NCI-H2171 treated with DMSO at 0.1 percent for 48 hours (cell line): ENCODE measurements around the gene NAA10.

ENCODE experiments used
- DNase-seq: peaks from one replicate; lab custom pipeline; 2025; lab: John Stamatoyannopoulos, UW

The NAA10 gene

DNA sequence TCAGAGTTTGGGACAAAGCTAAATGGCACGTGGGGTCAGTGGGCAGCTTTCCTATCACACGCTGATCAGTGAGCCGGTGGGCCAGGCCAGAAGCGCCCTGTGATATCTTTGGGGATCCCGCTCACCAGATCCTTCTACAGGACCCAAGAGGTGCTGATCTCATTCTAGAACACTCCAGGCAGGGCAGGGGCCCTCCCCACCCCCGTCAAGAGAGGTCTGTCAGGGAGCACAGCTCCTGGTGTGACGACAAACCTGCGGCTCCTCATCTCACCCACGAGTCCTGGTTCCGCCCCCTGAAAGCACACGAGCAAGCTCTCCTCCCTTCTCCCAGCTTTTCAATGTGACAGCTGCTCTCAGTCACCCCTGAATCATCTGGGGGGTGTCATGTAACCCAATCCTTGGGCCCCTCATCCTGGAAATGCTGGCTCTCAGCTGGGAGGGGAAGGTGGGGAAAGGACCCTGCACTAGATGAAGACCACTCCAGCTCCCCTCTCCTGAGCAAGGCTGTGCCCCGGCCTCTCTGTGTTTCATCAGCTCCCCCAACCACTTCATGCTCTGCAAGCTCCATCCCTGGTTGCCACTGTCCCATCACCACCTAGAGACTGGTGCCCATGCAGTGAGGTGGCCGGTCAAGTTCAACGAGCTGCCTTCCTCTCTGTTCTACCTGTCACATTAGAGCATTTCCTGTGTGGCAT lies 32.2 kb upstream of the NAA10 start:
- no peak for DNase-seq

DNA sequence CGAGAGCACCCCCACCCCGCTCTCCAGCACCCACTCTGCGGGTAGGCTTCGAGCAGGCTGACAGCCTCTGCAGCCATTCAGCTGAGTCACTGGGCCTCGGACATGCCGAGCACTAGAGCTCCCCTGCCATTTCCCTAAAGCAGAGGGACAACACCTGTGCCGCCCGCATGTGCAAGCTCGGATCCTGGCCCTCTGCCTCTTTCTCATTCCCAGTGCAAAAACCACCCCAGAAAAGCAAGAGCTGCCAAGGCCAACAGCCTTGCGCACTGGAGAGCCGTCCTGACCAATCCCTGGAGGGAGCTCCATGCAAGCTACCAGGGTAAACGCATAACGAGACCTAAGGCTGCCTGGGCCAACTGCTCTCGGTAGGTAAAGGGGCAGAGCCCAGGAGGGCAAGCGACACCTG lies 31.4 kb upstream of the NAA10 start:
- no peak for DNase-seq

DNA sequence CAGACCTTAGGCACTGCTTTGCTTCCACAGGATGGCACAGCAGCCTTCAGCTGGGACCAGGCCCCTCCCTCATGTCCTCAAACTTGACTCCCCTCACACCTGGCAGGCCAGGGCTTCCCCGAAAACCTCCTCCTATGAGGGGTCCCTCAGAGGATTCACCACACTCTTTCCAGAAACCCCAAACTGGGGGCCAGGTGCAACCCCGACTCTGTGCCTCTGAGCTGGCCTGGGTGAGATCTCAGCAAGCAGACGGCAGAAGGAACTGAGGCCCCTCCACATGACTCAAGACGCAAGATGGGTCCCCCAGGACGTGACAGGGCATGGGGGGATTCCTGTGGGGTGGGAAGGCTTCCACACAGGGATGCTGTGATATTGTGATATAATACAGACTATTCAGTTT lies 30.6 kb upstream of the NAA10 start:
- no peak for DNase-seq

DNA sequence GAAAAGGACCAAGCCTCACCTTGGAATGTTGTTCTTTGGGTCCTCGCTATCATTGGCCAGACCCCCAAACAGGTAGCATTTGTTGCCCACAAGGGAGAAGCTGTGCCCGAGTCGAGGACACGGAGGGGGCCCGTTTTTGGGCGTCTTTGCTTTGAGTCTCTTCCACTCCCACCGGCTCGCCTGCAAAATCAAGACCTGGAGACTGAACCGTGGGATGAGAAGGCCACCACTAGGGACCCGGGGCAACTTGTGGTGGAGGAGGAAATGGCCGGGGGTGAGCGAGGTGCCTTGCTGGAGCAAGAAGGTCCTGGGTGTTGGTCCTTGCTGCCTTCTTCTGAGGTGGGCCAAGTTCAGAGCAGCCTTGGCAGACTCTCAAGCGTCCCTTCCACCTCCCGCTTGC lies 29.3 kb upstream of the NAA10 start:
- no peak for DNase-seq

DNA sequence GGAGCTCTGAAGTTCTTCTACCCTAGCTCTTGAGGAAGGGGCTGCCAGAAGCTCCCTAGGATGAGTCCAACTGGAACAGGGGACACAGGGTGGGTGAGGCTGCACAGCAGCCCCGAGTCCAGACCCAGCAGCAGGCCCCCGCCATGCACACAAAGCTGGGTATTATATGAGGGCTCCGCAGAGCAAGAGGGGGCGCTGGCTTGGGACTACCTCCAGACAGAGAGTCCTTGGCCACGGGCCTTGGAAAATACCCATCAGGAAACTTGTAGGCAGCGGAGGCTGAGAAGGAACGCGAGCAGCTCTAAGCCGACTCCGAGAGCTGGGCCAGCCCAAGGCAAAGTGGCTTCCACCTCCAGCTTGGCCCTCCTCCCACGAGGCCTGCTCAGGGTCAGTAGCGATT lies 28.7 kb upstream of the NAA10 start:
- DNase-seq, result no peak

DNA sequence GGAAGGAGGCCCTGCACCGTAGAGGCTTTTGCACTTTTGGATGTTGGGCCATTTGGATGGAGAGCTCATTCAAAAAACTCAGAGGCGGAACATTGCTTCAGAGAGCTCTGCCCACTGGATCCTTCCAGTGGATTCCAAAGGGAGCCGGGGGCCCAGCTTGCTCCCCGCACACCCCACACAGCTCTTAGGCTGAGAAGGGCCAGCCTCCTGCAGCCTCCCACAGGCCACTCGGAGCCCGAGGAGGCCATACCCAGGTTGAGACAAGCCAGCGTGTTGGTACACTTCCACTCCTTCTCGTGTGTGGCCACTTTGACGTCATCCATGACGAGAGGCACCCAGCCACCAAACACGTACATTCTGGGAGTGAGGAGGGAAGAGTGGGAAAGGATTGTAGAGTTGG lies 26.5 kb upstream of the NAA10 start:
- no peak for DNase-seq

DNA sequence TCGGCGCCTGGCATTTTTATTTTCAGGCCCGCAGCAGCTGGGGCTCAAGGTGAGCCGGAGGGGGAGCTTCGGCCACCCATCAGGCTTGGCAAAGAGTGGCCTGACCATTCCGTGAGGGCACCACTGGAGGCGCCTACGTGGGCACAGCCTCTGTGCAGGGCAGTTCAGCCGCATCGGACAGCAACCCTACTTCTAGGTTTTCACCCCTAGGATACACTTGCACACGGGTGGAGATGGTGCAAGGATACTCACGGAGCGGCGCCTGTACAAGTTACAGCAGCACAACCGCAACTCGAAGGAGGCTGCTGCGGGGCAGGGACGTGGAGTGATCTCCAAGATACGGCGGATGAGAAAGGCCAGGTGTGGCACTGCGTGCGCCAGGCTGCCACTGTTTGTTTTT lies 25.9 kb upstream of the NAA10 start:
- DNase-seq, result no peak

DNA sequence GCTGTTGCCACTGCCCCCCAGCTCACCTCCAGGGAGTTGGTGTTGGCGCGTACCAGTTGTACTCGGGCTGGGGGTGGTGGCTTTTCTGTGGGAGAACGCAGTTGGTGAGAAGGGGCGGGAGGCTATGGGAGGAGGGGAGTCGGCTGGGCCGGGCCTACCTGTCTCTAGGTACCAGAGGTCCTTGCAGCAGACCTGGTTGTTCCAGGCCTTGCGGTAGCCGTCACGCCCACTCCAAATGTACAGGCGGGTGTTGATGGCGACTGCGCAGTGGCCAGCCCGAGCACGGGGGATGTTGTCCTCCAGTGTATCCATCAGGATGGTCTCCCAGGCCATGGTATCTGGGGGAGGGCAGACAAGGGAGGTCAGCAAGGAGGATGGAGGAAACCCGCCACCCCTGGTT lies 25.2 kb upstream of the NAA10 start:
- no peak for DNase-seq

DNA sequence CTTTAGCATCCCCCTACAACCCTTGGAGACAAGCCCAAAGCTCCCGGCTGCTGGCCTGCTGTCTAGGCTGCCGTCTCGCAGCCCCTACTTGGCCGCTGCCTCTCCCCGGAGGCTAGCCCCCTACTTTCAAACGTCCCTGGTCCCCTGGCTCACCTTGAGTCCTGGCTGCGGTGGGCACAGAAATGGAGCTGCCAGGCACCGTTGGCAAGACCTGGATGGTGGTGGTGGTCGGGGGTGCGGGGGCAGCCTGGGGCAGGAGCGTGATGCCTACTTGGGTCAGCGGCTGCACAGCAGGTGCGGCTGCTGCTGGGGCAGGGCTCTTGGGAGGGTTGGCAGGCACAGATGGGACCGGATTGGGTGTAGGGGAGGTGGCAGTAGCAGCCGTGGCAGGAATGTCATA lies 24.8 kb upstream of the NAA10 start:
- no peak for DNase-seq

DNA sequence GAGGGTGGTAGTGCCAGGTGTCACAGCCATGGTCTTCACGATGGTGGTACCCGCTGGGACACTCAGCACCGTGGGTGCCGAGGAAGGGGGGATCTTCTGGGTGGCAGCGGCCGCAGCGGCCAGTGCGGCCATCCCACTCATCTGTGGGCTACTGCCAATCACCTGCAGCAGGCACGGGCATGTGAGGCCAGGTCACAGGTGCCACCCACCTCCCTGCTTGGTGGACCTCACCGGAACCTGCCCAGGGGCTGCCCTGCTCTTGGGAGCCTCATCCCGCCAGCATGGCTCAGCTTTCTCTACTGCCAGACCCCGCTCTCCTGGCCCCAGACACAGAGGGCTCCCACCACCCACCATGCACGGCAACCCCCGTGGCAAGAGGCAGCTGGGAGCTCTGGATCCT lies 23.8 kb upstream of the NAA10 start:
- no peak for DNase-seq

DNA sequence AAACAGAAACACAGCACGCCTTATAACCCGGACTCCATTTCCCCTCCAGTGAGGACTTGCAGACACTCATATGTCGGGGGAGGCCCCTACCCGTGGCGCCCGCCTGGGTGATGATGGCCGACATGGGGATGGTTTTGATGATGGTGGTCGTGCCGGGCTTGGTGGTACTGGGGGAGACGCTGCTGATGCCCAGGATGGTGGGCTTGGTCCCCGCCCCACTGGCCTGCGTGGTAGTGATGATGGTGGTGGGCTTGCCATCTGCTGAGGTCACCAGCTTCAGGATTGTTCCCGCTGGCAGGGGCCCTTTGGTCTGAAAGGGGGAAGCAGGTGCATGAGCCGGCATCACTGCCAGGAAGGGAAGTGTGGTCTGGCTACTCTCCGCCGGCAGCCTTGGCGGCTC lies 22.4 kb upstream of the NAA10 start:
- DNase-seq, result no peak

DNA sequence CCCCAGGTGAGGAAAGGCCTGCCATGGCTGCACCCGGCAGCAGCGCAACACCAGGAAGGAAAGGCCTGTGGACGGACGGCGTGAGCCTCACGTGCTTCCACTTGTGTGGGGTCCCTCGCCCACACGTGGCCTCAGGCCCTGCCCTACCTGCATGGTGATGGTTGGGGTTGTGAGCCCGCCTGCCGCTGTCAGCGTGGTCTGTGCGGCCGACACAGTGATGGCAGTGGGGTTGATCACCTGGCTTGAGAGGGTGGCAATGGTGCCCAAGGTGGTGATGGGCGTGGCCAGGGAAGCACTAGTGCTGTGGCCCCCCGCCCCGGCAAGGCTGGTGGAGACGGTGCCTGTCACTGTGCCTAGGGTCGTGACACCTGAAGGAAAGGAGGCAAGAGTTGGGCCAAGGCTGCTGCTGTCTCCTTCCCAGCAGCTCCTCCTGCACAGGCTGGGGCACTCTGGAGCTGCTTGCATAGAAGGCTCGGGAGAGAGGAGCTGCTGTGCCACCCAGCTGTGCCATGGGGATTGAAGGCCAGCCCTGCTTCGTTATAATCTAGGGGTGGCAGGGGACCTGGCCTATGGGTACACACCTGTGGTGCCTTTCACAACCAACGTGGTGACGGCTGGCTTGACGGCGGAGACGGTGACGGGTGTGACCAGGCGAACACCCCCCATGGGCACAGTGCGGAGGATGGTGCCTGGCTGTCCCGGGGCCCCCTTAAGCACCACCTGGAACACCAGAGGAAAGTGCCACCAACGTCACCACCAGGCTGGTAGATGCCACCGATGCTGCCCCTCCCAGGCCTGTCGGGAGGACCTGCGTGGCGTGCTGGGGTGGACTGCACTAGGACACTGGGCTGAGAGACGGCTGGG lies 21.4 kb upstream of the NAA10 start:
- DNase-seq, result no peak

DNA sequence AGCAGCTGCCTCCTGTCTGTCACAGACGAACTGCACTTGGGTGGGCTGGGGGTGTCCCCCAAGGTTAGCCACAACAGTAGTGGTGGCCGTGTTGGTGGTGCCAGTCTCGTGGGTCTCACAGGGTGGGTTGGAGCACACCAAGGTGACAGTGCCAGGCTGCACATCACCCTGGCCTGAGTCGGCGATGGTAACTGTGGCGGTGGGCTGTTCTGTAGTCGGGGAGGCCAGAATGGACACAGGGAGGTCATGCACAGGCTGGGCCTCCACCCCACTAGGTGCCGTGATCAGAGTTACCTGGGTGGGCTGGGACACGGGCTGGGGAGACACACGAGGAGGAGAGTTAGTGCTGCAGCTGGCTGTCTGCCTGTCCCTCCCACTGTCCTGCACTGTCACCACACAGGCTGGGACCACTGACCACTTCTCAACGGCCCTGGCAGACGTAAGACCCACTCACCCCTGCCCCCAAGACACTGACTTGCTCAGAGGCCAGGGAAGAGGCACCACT lies 20.4 kb upstream of the NAA10 start:
- DNase-seq, result no peak

DNA sequence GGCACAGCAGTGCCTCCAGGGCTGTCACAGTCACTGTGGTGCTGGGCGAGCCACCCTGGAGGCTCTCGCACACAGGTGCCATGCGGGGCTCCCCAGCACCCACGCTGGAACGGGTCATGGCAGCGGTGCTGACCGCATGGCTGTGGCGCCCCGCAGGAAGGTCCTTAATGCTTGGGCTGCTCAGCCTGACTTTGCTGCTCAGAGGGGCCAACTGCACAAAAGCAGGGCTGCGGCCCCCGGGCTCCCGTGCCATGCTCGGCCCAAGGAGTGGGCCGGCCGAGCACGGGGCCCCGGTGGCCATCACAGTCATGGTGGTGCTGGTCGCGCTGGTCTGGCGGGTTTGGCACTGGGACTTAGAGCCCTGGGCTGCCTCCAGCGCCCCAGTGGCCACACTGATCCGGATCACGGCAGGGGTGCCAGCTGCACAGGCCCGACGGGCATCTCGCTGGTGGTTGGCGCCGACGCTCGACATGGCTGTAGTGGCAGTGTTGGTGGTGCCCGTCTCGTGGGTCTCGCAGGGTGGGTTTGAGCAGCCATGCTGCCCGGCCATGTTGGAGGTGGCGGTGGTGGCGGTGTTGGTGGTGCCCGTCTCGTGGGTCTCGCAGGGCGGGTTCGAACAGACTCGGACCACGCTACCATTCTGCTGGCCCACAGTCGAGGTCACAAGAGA lies 19.9 kb upstream of the NAA10 start:
- no peak for DNase-seq

DNA sequence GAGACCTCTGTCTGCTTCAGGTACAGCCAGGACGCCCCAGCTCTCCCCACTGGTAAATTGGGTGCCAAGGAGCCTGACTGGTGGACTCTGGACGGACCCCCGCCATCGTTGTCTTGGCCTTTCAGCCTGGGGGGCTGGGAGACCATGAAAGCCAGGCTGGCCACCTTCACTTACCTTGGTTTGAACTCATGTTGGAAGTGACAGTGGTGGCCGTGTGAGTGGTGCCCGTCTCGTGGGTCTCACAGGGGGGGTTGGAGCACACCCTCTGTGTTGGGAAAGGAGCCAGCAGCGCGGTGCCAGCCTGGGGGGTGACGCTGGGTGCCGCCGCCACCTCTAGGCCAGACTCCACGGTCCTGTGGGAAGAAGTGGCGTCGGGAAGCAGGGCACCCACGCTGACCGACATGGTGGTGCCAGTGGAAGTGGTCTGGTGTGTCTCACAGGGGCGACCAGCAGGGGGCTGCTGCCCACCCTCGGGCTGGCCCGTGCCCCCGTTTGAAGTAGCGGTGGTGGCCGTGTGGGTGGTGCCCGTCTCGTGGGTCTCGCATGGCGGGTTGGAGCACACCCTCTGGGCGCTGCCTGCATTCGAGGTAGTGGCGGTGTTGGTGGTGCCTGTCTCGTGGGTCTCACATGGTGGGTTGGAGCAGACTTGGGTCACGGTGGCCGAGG lies 19.2 kb upstream of the NAA10 start:
- DNase-seq, result no peak

DNA sequence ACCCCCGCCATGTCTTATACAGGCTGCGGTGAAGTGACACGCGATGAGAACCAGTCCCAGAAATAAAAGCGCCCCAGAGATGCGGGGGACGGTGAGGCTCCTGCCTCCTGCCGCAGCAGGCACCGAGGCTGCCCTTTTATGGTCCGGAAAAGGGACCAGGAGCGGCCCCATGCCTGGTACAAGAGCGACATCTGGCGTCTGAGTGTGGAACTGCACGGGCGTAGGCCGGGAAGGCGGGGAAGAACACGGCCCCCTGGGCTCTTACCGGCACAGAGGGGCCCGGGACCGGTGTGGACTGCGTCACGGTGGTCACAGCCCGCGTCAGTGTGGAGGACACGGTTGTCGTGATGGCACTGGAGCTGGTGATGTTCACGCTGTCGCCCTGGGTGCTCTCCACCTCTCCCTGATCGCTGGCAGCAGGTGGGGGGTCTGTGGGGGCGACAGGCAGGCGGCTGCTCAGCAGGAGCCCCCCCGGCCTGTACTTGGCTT lies 18.5 kb upstream of the NAA10 start:
- peak; percentile 59 for DNase-seq

DNA sequence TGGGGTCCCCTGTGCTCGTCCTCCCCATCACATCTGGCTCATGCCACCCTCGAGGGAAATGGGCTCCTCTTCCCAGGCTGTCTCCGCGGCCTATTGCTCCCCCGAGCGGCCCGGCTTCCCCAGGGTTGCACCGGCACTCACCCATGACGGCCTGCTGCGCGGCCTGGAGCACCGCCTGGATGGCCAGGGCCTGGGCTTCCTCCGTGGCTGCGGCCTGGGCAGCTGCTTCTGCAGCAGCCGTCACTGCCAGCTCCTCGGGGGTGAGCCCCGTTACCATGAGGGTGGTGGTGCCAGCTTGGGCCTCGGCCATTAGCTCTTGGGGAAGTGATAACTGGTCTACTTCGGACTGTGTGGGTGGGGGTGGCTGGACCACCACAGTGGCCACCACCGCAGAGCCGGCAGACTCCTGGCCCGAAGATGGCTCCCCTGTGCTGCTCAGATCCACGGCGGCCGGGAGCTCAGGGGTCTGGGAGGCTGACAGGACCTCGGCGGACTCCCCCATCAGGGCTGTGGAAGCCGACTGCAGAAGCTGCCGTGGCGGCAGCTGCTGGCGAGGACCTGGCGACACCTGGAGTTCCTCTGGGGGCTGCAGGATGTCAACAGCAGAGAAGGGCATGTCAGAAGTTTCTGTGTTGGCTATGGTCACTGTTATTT lies 17.7 kb upstream of the NAA10 start:
- no peak for DNase-seq

DNA sequence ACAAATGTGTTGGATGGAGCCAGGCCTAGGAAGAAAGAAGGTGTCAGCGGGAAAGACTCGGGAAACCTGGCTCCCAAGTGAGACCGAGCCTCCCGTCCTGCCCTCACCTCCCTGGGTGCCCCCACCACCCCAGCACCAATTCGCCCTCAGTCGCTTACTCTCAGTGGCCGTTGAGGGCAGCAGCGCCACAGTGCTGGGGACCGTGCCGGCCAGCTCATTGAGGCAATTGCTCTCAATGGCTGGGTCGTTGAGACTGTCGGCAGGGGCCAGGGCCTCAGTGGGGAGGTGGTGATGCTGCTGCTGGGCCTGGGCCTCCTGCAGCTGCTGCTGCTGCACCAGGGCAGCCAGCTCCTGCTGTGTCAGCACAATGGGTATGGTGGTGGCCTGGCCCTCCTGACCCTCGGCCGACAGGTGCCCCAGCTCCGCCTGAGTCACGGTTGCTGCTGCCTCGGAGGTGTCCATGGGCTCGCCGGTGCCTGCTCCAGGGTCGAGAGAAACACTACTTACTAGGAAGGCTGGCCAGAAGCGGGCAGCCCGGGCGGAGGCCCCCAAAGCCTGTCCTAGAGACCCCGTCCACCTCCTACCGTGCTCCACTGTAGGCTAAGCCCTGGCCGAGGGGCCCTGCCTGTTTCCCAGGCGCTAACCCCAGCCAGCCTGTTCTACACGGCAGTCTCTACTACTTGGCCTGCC lies 17.0 kb upstream of the NAA10 start:
- no peak for DNase-seq

DNA sequence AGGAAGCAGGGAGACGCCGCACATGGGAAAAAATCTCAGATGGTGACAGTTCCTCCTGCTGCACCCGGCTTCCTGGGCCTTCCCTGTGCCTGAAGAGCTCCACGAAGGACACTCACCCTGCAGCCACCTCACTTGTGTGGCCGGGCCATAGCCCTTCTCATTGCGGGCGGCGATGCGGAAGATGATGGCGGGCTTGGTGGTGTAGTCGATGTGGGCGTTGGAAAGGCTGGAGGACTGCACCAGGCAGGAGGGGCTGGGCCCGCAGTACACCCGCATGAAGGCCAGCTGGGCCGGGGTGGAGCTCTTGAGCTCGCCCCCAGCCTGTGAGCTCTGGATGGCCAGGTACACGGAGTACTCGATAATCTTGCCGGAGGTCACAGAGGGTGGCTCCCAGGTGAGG lies 15.3 kb upstream of the NAA10 start:
- no peak for DNase-seq

DNA sequence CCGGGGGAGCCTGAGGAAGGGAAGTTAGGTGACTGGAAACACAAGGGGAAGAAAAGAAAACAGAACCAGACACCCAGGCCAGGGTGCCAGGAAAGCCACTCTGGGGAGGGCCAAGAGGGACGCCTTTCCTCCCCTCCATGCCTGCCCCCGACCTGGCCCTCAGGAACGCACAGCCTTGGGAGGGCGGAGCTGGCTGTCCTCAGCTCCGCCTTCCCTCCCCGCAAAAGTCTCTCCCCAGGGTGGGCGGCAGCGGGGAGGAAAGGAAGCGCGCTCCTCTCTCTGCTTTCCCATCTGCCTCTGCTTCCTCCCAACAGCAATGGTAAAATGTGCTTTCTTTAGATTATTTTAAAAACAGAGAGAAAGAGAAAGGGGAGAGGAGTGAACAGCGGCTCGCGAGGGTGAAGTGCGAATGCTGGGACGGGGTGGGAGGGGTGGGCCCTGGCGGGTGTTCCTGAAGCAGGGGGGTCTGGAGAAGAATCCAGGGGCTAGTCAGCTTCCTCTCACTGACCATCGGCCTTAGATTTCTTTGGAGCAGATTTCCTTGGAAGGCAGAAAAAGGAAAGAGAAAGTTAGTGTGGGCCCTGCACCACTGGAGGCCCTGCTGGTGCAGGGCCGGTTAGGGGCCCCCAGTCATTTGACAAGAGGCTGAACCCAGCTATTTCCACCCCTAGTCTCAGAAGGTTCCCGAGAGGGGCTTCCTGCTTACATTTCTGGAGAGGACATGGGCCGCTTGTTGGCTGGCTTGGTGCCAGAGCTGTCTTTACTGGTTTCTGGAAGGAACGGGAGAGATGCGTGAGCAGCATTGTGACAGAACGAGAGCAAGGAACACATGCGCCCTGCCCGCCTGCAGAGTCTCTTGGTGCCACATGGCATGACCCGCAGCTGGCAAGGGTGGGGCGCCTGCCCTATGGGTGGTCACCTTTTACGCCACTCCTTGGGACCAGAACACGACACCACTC lies 14.3 kb upstream of the NAA10 start:
- no peak for DNase-seq
